ENCODE data around the gene MAPRE2.
"Not testable (repeated sequence)": the region's sequence is repeated elsewhere in the genome, so short reads cannot be mapped to it uniquely, and the experiment has no call there.

Gene MAPRE2

DNA sequence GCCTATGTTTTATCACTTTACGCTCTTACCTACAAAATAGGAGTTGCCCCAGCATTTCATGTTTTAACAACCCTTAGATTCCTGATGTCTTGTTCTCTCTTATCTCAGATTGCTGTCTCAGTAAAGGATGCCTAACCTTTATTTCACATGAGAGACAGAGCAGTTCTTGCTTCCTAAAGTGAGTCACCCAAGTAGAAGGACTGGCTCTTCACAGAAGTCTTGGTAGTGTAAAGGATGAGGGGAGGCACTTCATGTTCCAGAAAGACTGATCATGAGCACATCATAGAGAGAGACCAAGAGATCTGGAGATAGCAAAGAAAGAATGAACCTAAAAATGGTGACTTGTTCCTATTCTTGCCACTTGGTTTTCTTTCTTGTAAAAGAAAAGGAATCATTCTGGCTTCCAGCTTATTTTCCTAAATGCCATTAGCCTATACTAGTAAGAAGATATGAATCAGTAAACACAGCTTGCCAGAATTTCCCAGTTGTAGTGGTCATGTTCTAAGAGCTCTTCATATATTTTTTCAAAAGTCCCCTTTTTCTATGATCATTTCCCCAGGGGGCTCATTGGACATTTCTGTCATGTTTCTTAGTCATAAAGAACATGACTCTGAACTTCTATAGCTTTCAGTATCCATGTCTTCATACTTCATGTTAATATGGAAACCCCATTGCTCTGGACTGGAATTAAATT lies 54.9 kb downstream of the MAPRE2 start:
- DNase-seq, result no peak

DNA sequence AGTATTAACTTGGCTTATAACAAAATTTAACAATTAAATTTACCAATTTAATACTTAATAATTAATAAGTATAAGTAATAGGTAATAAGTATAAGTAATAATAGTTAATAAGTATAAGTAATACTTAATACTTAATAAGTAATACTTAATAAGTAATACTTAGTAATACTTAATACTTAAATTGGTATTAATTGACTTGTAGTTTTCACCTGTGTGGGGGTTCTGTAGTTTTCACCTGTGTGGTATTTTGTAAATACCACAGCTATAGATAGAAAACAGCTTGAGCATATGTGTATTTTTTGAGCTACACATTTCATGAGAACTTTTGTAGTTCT lies 55.4 kb downstream of the MAPRE2 start:
- DNase-seq, result no peak

DNA sequence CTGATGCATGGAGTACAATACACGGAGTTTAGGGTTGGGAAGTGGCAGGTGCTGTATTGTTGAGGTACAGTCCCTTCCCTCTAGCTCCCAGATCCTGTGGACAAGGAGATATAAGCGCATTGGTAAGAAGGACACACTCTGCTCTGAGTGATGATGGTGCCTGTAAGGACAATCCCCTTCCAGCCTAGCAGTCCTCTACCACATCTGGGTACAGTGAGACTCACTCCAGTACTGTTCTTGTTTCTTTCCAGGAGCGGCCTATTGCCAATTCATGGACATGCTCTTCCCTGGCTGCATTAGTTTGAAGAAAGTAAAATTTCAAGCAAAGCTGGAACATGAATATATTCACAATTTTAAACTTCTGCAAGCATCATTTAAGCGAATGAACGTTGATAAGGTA lies 56.0 kb downstream of the MAPRE2 start:
- DNase-seq, result no peak

GRCh38 chr18:35097763-35098162 lies 56.5 kb downstream of the MAPRE2 start:
- no peak for DNase-seq

GRCh38 chr18:35099911-35100310 lies 58.7 kb downstream of the MAPRE2 start:
- no peak for DNase-seq

DNA sequence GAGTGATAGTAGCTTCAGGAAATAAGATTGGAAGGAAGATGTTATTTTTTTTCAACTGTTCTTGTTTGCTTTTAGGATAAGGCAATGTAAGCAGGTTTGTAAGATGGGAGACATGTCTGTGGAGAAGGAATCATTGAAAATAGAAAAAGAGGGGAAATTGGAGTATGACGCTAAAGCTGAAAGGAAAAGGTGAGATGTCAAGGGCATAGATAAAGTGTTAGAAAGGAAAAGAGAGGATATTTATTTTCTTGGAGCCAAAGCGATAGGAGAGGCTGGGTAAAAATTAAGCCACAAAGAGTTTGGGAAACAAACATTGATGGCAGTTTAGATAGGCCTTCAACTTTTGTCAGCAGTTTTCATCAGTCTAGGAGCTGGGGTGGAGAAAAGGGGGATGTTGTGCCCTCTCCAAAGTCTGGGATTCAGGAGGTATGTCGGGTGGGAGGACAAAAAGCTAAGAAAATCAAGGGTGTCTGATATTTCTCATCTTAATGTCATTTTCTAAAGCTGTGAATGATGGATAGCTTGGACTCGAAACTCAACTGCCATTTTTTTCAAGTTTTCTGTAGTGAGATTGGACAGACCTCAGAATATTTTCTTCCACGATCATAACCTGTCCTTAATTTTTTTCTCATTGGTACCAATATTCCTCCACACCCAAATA lies 63.3 kb downstream of the MAPRE2 start:
- DNase-seq, result no peak

GRCh38 chr18:35106013-35106844 lies 65.0 kb downstream of the MAPRE2 start:
- peak in 2 of 6 experiments; percentile 1 to 58 for DNase-seq

DNA sequence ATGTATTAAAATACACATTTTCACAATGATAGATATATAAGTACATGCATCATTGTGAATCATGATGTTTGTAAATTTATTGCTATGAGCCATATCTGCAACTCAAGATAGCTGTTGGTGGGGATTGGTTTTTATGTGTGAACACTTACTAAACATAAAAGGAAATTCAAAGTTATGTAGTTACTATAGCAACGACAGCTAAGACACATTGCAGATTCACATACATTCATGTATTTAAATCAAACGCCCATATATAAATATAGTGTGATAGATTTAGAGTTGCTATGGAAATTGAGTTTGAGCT lies 65.6 kb downstream of the MAPRE2 start:
- peak in 3 of 6 experiments; percentile 33 to 58 (median 46) for DNase-seq

DNA sequence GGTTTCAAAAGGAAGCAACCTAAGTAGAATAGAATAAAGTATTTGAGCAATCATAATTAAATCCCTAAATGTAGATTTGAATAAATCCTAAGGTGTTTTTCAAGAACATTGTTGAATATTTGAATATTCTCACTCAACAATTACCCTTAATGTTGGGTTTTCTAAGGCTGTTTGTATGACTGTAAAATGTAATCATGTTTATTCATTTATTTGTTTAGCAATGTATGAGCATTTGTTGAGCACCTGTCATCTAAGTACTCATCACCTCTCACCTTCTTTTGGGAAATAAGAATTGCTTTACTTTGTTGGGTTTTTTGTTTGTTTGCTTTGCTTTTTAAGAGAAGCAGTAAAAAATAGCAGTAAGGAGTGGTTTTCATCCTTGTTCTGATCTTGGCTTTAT lies 66.0 kb downstream of the MAPRE2 start:
- no peak for DNase-seq

DNA sequence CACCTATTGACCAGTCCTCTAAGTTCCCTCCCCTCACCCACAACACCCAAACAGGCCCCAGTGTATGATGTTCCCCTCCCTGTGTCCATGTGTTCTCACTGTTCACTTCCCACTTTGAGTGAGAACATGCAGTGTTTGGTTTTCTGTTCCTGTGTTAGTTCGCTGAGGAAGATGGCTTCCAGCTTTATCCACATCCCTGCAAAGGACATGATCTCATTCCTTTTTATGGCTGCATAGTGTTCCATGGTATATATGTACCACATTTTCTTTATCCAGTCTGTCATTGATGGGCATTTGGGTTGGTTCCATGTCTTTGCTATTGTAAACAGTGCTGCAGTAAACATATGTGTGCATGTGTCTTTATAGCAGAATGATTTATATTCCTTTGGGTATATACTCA lies 66.9 kb downstream of the MAPRE2 start:
- not testable (repeated sequence) for DNase-seq

DNA sequence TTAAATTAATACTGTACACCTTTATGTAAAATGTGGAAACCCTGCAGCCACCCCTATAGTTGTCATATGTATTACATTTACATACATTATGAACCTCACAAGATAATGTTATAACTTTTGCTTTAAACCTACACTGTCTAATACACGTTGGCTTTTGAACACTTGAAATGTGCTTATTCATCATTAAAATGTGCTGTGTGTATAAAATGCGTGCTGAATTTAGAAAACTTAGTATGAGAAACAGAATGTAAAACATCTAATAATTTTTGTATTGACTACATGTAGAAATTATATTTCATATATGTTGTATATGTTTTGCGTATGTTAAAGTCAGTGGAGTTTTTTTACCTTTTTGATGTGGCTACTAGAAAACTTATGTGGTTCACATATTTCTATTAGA lies 68.8 kb downstream of the MAPRE2 start:
- no peak for DNase-seq

GRCh38 chr18:35110554-35111485 lies 69.6 kb downstream of the MAPRE2 start:
- no peak for DNase-seq

DNA sequence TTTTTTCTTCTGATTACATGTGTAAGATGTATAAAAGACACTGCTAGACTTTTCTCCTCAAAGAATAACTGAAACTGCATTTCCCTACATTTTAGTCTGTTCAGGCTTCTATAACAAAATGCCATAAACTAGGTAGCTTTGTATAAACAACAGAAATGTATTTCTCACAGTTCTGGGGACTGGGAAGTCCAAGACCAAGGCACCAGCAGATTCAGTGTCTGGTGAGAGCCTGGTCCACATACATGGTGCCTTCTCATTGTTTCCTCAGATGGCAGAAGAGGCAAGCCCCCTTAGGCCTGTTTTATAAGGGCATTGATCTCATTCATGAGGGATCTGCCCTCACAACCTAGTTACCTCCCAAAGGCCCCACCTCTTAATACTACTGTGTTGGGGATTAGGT lies 71.5 kb downstream of the MAPRE2 start:
- no peak for DNase-seq

- DNase-seq, result no peak
Measured at GRCh38 chr18:35114305-35114704, 73.1 kb downstream of the MAPRE2 start.

DNA sequence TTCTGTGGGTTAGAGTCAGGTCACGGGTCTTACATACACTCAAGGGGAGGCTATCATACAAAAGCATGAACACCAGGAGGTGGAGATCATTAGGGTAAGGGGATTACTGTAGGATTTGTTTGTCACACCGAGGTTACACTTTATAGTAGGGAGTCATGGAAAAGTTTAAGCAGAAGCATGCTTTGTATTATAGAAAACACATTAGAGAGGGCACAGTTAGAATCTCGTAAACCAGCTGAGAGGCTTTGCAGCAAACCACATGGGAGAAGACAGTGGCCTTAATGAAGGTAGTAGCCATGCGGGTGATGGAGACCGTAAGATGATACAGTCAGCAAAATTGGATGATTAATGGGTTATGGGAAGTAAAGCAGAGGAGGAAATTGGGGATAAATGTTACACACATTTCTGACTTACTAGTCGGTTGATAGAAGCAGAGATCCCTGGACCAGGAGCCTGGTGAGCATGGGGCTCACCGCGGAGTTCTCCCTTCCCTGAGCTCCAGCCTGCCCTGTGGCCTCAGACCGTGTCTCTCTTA lies 75.6 kb downstream of the MAPRE2 start:
- DNase-seq, result no peak

- no peak for DNase-seq
Measured at GRCh38 chr18:35117372-35117771, 76.2 kb downstream of the MAPRE2 start.

- no peak for DNase-seq
Measured at GRCh38 chr18:35117951-35118411, 76.8 kb downstream of the MAPRE2 start.

- DNase-seq, result no peak
Measured at GRCh38 chr18:35118641-35119040, 77.4 kb downstream of the MAPRE2 start.

DNA sequence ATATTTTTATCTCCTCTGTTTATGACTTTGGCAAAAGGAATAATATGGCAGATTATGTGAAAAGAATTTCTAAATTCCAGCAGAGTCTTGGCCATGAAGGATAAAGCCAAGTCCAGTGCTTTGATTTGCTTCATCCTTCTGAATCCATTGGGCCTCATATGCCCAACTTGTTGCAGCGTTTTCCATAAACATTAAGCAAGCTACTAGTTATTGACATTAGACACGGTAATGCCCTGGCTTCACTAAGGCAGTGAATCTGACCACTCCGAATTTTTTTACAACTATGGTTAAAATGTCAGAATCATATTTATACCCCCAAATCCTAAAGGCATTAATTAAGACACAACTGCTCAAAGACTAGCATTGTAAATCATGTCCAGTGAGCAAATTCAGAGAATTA lies 79.8 kb downstream of the MAPRE2 start:
- no peak for DNase-seq

DNA sequence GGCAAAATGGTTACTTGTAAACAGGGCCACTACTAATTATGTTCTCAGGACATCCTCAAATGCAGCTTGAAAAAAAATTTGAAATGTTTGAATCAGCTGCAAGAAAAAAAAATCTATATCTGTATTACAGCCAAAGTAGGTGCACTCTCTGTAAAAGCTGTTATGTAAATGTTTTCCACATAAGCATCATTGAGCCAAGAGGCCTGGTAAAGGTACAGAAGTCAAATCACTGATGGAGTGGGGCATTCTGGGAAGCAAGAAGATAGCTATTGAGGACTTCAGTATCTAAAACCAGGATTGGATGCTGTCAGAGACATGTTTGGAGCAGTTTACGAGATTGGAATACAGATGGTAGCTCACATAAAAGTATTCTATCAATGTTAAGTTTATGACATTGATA lies 80.3 kb downstream of the MAPRE2 start:
- DNase-seq, result no peak

GRCh38 chr18:35122586-35123224 lies 81.5 kb downstream of the MAPRE2 start:
- peak in 5 of 6 experiments; percentile 1 to 33 (median 9) for DNase-seq

GRCh38 chr18:35123811-35124210 lies 82.6 kb downstream of the MAPRE2 start:
- no peak for DNase-seq

Measured in stimulated activated naive CD4-positive, alpha-beta T cell (primary cell).